ENCODE measurements around the gene KIF3A.

GRCh38 chr5:132766020-132766805 lies 28.9 kb upstream of the KIF3A start:
- TF ChIP-seq POLR2A (IDR thresholded peaks at IDR 0.05), result no peak
- TF ChIP-seq CTCF (IDR thresholded peaks at IDR 0.05), result no peak
